Pancreas (tissue), 10 donors: ENCODE results near the gene ATG4D. TPM values are rescaled to one million over a fixed set of nuclear protein-coding genes. Genes with fewer than 3 reads are reported as not detected.
"Not testable (repeated sequence)": the region's sequence is repeated elsewhere in the genome, so short reads cannot be mapped to it uniquely, and the experiment has no call there.

Source experiments
- ATAC-seq, 4 donors: fragments of 200-7000 bp; cut with Tn5 transposase; one replicate each; pipeline versions ENCODE4 v1.8.0 to v1.9.1; 2020; ENCODE audit warnings: mild to moderate bottlenecking in 4 of 4, moderate library complexity in 4 of 4
- DNase-seq, 6 donors: peaks; one replicate each; pipeline ENCODE4 v3.0.0-alpha.2; 2020
- FAIRE-seq: peaks from 2 replicates; lab custom pipeline; 2012; peaks lifted over from hg19 to GRCh38; lab: Jason Lieb, UNC
- H3K27ac ChIP-seq, 4 donors: fragments of 200-600 bp; sonication (generic); 1 replicate in 3 of 4; 2 replicates in 1 of 4; pipeline versions ENCODE4 v1.5.0 to v1.8.0; 2020
- H3K27me3 ChIP-seq, 4 donors: fragments of 200-600 bp; one replicate each; pipeline ENCODE4 v1.8.0; 2021
- H3K36me3 ChIP-seq, 3 donors: fragments of 200-600 bp; sonication (generic) in 1 of 3; one replicate each; pipeline versions ENCODE4 v1.5.0 to v1.8.0; 2020 to 2021
- H3K4me1 ChIP-seq, 3 donors: fragments of 200-600 bp; one replicate each; pipeline ENCODE4 v1.8.0; 2021
- H3K4me3 ChIP-seq, 4 donors: fragments of 200-600 bp; sonication (generic) in 2 of 4; one replicate each; pipeline versions ENCODE4 v1.5.0 to v1.8.0; 2020 to 2021
- H3K9me3 ChIP-seq, 4 donors: fragments of 200-600 bp; one replicate each; pipeline ENCODE4 v1.8.0; 2021
- WGBS, 2 donors: extraction: QIAGEN DNeasy Blood & Tissue Kit; methylation state at CpG; one replicate each; pipeline ENCODE4 v1.1.7; 2013; 5-methylcytosine and 5-hydroxymethylcytosine counted together
- intact Hi-C, 3 donors: fragments of 100-400 bp; cut with DNase I; formaldehyde crosslinking; loops; one replicate each; pipeline versions ENCODE4 v1.11.1 to v1.14.2; 2022
- polyA plus RNA-seq, 2 donors: library from polyadenylated mRNA; stranded (reverse); fragments of 200-250 nt; gene quantifications; one replicate each; pipeline ENCODE4 v1.2.3, GENCODE V29; 2013
- total RNA-seq, 6 donors: library from RNA; stranded (reverse); fragmentation: NEBNext Ultra II Directional in 4 of 6; extraction: Animal tissue kit (Norgen Biotek cat#: 25700) in 4 of 6; gene quantifications; one replicate each; pipeline versions ENCODE4 v1.2.1 to v1.2.4, GENCODE V29; 2021 to 2023
- TF ChIP-seq, protein P1 (sequence below), 4 donors: fragments of 200-600 bp; sonication (generic) in 3 of 4; IDR thresholded peaks; one replicate each; pipeline versions ENCODE4 v1.5.0 to v1.8.0; 2021; ENCODE audit warnings: antibody characterized with exemption in 4 of 4
- donor health status: healthy with polysubstance abuse.
- donor health status: DM: no; HTN: no; CAD: no; lungs with moderate emphysema.
- donor health status: DM: no; HTN: no; CAD: no.
- donor health status: control.
- donor health status: control.
- donor health status: Bipolar disorder and iron deficiency.
- donor health status: DM: yes; HTN: yes; CAD: no.
- donor health status: DM: no; HTN: no; CAD: no.
- donor health status: DM: no; HTN: no; CAD: no.
- donor health status: DM: yes; HTN: yes; CAD: no.

The ATG4D gene
- total and polyA plus RNA-seq, 8 donors, result 12.9 to 62.1 (median 22.7) TPM

DNA sequence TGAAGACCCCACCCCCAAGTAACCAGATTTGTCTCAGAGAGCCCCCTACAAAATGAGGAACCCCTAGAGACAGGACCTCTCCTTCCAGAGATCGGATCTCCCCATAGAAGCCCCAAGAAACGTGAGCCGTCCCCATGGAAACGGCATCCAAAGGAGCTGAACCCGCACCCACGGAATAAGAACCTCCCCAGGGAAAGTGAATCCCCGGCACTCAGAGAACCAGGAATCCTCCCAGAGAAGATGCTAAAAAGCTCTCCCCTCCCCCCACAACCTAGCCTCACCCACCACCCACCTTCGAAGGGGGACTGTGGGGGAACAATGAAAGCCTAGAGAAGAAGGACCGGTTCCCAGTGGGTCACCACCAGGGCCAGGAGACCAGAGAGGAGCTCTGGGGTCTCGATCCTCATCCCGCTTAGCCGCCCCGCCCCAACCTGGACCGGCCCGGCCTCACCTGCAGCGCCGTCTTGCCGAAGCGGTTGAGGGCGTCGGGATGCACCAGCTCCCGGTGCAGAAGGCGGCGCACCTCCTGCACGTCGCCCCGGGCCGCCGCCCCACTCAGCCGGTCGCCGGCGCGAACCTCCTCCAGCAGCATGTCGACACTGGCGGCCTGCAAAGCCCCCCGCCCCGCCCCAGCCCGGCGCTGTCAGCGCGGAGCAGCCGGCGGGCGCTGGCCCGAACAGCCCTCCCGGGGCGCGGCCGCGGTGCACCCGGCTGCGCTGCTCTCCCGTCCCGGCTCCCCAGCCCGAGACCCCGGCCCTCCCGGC is 24.5 kb downstream of the ATG4D start:
- Histone ChIP-seq H3K4me1 (peaks cover 0 to 13% (median 6%) of the 10 kb centered on the region in 3 donors), H3K9me3 (no peaks in the 10 kb centered on the region), H3K36me3 (no peaks in the 10 kb centered on the region), H3K4me3 (peak overlapping the region; percentile 60 to 77 (median 68)), H3K27ac (peak overlapping the region; percentile 29 to 76 (median 56)), H3K27me3 (no peaks in the 10 kb centered on the region)
- 2 to 3% methylated on average over 44 to 58 of the region's 58 CpGs for WGBS, 2 donors
- no peak for FAIRE-seq
- intact Hi-C loops, result loop anchor here in 2 of 3 donors (10.0 kb wide), 2 partner anchors 73 to 163 kb away; partner anchors contain the start of gene CDC37 (in 1 of the 2)
- peak; percentile 51 to 86 (median 68) for DNase-seq
- peak; percentile 0 to 20 (median 2) for ATAC-seq
- TF ChIP-seq, protein P1, sequence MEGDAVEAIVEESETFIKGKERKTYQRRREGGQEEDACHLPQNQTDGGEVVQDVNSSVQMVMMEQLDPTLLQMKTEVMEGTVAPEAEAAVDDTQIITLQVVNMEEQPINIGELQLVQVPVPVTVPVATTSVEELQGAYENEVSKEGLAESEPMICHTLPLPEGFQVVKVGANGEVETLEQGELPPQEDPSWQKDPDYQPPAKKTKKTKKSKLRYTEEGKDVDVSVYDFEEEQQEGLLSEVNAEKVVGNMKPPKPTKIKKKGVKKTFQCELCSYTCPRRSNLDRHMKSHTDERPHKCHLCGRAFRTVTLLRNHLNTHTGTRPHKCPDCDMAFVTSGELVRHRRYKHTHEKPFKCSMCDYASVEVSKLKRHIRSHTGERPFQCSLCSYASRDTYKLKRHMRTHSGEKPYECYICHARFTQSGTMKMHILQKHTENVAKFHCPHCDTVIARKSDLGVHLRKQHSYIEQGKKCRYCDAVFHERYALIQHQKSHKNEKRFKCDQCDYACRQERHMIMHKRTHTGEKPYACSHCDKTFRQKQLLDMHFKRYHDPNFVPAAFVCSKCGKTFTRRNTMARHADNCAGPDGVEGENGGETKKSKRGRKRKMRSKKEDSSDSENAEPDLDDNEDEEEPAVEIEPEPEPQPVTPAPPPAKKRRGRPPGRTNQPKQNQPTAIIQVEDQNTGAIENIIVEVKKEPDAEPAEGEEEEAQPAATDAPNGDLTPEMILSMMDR (IDR thresholded peaks at IDR 0.05), result no peak

DNA sequence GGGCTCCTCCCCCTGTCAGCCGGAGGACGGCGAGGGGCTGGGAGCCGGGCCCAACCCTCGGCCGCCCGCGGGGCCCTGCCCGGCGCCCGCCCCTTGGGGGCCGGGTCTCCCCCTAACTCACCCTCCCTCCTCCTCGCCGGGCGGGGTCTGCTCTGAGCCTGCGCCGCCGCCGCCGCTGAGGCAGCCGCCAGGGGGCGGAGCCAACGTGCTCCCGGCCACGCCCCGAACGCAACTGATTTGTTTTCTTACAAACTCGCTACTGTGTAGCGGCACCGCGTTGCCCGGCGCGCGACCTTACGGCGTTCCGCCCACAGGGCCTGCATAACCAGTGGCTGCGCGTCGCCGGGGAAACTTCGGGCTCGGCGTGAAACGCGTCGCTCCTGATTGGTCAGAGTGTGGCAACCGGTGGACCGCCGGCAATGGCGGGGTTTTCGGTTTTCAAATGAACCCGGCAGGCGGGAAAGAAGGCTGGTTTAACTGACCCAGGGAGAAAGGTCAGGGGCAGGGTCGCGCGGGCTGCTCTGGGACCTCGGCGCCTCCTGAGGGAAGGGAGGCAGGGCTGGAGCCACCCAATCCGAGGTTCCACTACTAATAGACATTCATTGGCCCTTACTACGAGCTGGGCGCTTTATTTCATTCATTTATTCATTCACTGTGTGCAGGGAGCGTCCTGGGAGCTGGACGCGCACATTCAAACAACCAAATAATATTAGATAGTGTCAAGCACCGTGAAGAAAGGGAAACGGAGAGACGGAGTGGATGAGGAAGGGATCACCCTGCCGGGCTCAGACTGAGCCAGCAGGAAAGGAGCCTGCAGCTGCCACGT is 25.3 kb downstream of the ATG4D start, which contains the start of gene CDKN2D:
CDKN2D (minus strand) TSS at position 154 of the 826 bp plus-strand sequence. CDS start 326 bp downstream, outside the sequence.
- ATAC-seq (peak; percentile 81 to 88 (median 83)), FAIRE-seq (peak; percentile 91), DNase-seq (peak; percentile 99 to 100 (median 100))
- H3K27me3 ChIP-seq, result no peaks in the 10 kb centered on the region
- no peaks in the 10 kb centered on the region for H3K36me3 ChIP-seq
- peak within 1 kb of the TSS; percentile 29 to 76 (median 56) for H3K27ac ChIP-seq
- peak within 1 kb of the TSS; percentile 60 to 77 (median 68) for H3K4me3 ChIP-seq
- TF ChIP-seq, protein P1 (IDR thresholded peaks at IDR 0.05), result peak in 3 of 4 donors; percentile 7 to 42 (median 38)
- peaks cover 0 to 13% (median 6%) of the 10 kb centered on the region in 3 donors for H3K4me1 ChIP-seq
- intact Hi-C loops, result loop anchor here in 2 of 3 donors (10.0 kb wide), 2 partner anchors 74 to 164 kb away; partner anchors contain the start of gene CDC37 (in 1 of the 2)
- no peaks in the 10 kb centered on the region for H3K9me3 ChIP-seq
- WGBS, 2 donors, result 0% methylated on average over 62 to 71 of the region's 71 CpGs

DNA sequence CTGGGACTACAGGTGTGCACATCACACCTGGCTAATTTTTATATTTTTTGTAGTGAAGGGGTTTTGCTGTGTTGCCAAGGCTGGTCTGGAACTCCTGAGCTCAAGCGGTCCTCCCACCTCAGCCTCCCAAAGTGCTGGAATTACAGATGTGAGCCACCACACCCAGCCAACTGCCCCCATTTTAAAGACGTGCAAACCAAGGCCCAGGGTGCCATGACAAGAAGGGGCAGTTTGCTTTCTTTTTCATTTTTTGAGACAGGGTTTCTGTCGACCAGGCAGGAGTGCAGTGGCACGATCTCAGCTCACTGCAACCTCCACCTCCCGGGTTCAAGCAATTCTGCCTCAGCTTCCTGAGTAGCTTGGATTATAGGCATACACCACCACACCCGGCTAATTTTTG is 30.1 kb downstream of the ATG4D start:
- H3K27ac ChIP-seq, H3K9me3 ChIP-seq, H3K27me3 ChIP-seq, H3K36me3 ChIP-seq, FAIRE-seq, H3K4me3 ChIP-seq, H3K4me1 ChIP-seq, ATAC-seq: not testable (repeated sequence)
- WGBS, 2 donors, result 88 to 94% methylated on average over 6 of the region's 6 CpGs
- intact Hi-C loops, result loop anchor here in 2 of 3 donors (5.0 to 10.0 kb wide), 2 partner anchors 71 to 91 kb away; no protein-coding TSS in a partner anchor
- peak in 1 of 6 donors; percentile 7 for DNase-seq

DNA sequence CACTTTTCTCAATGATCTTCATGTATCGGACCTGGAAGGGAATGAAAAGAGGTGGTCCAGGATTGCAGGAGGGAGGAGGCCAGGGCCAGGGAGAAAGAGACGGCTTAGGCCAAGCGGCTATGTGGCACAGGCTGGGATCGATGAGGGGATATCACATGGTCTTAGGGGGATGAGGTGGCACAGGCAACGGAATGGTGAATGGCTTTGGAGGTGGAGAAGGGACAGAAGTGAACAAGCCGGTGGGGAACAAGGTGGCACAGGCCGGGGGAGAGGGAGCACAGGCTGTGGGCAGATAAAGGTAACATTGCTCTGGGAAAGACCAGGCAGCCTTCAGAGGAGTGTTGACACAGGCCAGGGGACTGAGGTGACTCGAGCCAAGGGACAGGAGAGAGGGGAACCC is 30.8 kb downstream of the ATG4D start:
- ATAC-seq (no peak), FAIRE-seq (no peak), DNase-seq (peak in 1 of 6 donors; percentile 8)
- intact Hi-C loops, result loop anchor here in 2 of 3 donors (5.0 to 10.0 kb wide), 2 partner anchors 70 to 92 kb away; no protein-coding TSS in a partner anchor
- Histone ChIP-seq H3K27me3 (no peaks in the 10 kb centered on the region), H3K27ac (no peak overlapping the region), H3K4me3 (no peak overlapping the region), H3K4me1 (peaks cover 0 to 3% (median 1%) of the 10 kb centered on the region in 3 donors), H3K36me3 (peaks cover 0 to 7% (median 0%) of the 10 kb centered on the region in 3 donors), H3K9me3 (no peaks in the 10 kb centered on the region)
- 84 to 91% methylated on average over 8 of the region's 8 CpGs for WGBS, 2 donors
- TF ChIP-seq, protein P1 (IDR thresholded peaks at IDR 0.05), result no peak
